HepG2 (cell line): ENCODE measurements around the gene CD69. TPM values are rescaled to one million over a fixed set of nuclear protein-coding genes. Genes with fewer than 3 reads are reported as not detected.

ENCODE experiments used
- ATAC-seq: fragments of 200-7000 bp; cut with Tn5 transposase; 3 replicates; pipeline ENCODE4 v1.9.1; 2020; ENCODE audit warnings: mild to moderate bottlenecking, moderate library complexity
- BruUV-seq: library from RNA; stranded (reverse); fragments of 400-500 nt; replicated peaks from 2 replicates; lab custom pipeline; 2021; lab: Mats Ljungman, UMichigan
- CTCF ChIA-PET: fragments of 300-600 bp; formaldehyde crosslinking; extraction: SDS; loops from one replicate; lab custom pipeline; 2021; ENCODE audit warnings: low total read pairs, inconsistent platforms, low intra/inter-chr PET ratio; lab: Yijun Ruan, JAX
- POLR2A ChIA-PET: fragments of 350-600 bp; sonication (Branson Sonifier 250); formaldehyde crosslinking; loops from one replicate; lab custom pipeline; 2020; ENCODE audit warnings: antibody characterized with exemption, inconsistent platforms; lab: Yijun Ruan, JAX
- DNase-seq: peaks from one replicate; pipeline ENCODE4 v3.0.0-alpha.2; 2015; ENCODE audit warnings: low spot score
- FAIRE-seq: peaks from 3 replicates; lab custom pipeline; 2011; peaks lifted over from hg19 to GRCh38; lab: Jason Lieb, UNC
- H2AFZ ChIP-seq: one replicate; pipeline ENCODE4 v1.6.1; 2011; ENCODE audit warnings: low read length, inconsistent platforms
- H3K27ac ChIP-seq: fragments of 300-600 bp; 3 replicates; pipeline ENCODE4 v1.8.0; 2011; ENCODE audit warnings: mixed run types, mild to moderate bottlenecking, mixed read lengths, low read length, inconsistent platforms; ENCODE audit not compliant: insufficient read depth; ENCODE audit errors: extremely low read length
- H3K27me3 ChIP-seq, 2 experiments: fragments of 200-600 bp in 1 of 2; 2 replicates in 1 of 2; 3 replicates in 1 of 2; pipeline versions ENCODE4 v1.6.0 to v1.8.0; 2011; ENCODE audit warnings: low read length in 2 of 2, mild to moderate bottlenecking in 2 of 2, moderate library complexity in 2 of 2, inconsistent platforms in 1 of 2; ENCODE audit not compliant: insufficient read depth in 2 of 2, control insufficient read depth in 1 of 2
- H3K36me3 ChIP-seq, 2 experiments: fragments of 200-600 bp in 1 of 2; replicated peaks in 1 of 2; 2 replicates in 1 of 2; 3 replicates in 1 of 2; pipeline versions ENCODE4 v1.5.1 to v1.8.0; 2011; ENCODE audit warnings: low read length in 2 of 2, inconsistent platforms in 1 of 2; ENCODE audit not compliant: insufficient read depth in 2 of 2, control insufficient read depth in 1 of 2
- H3K4me1 ChIP-seq: 2 replicates; pipeline ENCODE4 v1.5.1; 2012; ENCODE audit warnings: low read length, inconsistent platforms; ENCODE audit not compliant: insufficient read depth
- H3K4me2 ChIP-seq: 2 replicates; pipeline ENCODE4 v1.6.0; 2011; ENCODE audit warnings: low read depth, low read length, inconsistent platforms
- H3K4me3 ChIP-seq, 3 experiments: fragments of 200-600 bp in 1 of 3; sonication (generic), shearing (Covaris generic) in 1 of 3; replicated peaks in 1 of 3; 2 replicates each; pipeline ENCODE4 v1.5.1; 2011 to 2016; ENCODE audit warnings: low read length in 3 of 3, inconsistent platforms in 2 of 3, low read depth in 2 of 3, mild to moderate bottlenecking in 2 of 3, control low read depth in 1 of 3, mixed read lengths in 1 of 3; ENCODE audit not compliant: insufficient read depth in 1 of 3
- H3K79me2 ChIP-seq: one replicate; pipeline ENCODE4 v1.6.1; 2011; ENCODE audit warnings: low read length, inconsistent platforms; ENCODE audit not compliant: insufficient read depth
- H3K9ac ChIP-seq: 2 replicates; pipeline ENCODE4 v1.6.0; 2011; ENCODE audit warnings: mild to moderate bottlenecking, low read depth, low read length, inconsistent platforms; ENCODE audit not compliant: insufficient read depth
- H3K9me3 ChIP-seq: 2 replicates; pipeline ENCODE4 v1.5.1; 2012; ENCODE audit warnings: mild to moderate bottlenecking, low read length
- H4K20me1 ChIP-seq: 2 replicates; pipeline ENCODE4 v1.6.0; 2011; ENCODE audit warnings: inconsistent platforms, mild to moderate bottlenecking, low read length, moderate library complexity; ENCODE audit not compliant: insufficient read depth
- CENPX ChIP-seq: sonication (generic); formaldehyde crosslinking; IDR thresholded peaks from 2 replicates; pipeline ENCODE4 v1.9.0; 2021; ENCODE audit warnings: mild to moderate bottlenecking, missing genetic modification reagents, moderate library complexity
- DR1 ChIP-seq: sonication (generic); formaldehyde crosslinking; IDR thresholded peaks from 2 replicates; pipeline ENCODE4 v1.8.0; 2021; ENCODE audit warnings: mild to moderate bottlenecking, missing genetic modification reagents, inconsistent platforms
- GZF1 ChIP-seq: sonication (generic); formaldehyde crosslinking; IDR thresholded peaks from 2 replicates; pipeline ENCODE4 v1.5.1; 2020; ENCODE audit warnings: mild to moderate bottlenecking, missing genetic modification reagents
- HMG20B ChIP-seq: conservative IDR thresholded peaks from 2 replicates; pipeline ENCODE4 v1.6.1; 2016; ENCODE audit warnings: missing genetic modification reagents, missing compliant biosample characterization
- HOXA3 ChIP-seq: sonication (generic); formaldehyde crosslinking; IDR thresholded peaks from 2 replicates; pipeline ENCODE4 v1.5.0; 2020; ENCODE audit warnings: missing genetic modification reagents
- JARID2 ChIP-seq: sonication (generic); formaldehyde crosslinking; IDR thresholded peaks from 2 replicates; pipeline ENCODE4 v1.8.1; 2023; ENCODE audit warnings: missing genetic modification reagents, inconsistent platforms; ENCODE audit not compliant: insufficient replicate concordance
- KDM4B ChIP-seq: sonication (generic); formaldehyde crosslinking; IDR thresholded peaks from 2 replicates; pipeline ENCODE4 v1.4.0; 2020; ENCODE audit warnings: missing genetic modification reagents
- MATR3 ChIP-seq: sonication (generic); formaldehyde crosslinking; IDR thresholded peaks from 2 replicates; pipeline ENCODE4 v1.4.0; 2020; ENCODE audit warnings: missing genetic modification reagents
- MEIS2 ChIP-seq: sonication (generic); formaldehyde crosslinking; IDR thresholded peaks from 2 replicates; pipeline ENCODE4 v1.9.0; 2021; ENCODE audit warnings: mild to moderate bottlenecking, missing genetic modification reagents
- MTA3 ChIP-seq: sonication (generic); formaldehyde crosslinking; IDR thresholded peaks from 2 replicates; pipeline ENCODE4 v1.4.0; 2020; ENCODE audit warnings: missing genetic modification reagents
- NR1H2 ChIP-seq: sonication (generic); formaldehyde crosslinking; IDR thresholded peaks from 2 replicates; pipeline ENCODE4 v1.8.1; 2022; ENCODE audit warnings: low read depth, missing genetic modification reagents, borderline replicate concordance
- NRL ChIP-seq: sonication (generic); formaldehyde crosslinking; IDR thresholded peaks from 2 replicates; pipeline ENCODE4 v1.5.0; 2020; ENCODE audit warnings: missing genetic modification reagents, mild to moderate bottlenecking, moderate library complexity, borderline replicate concordance
- PAWR ChIP-seq: sonication (generic); formaldehyde crosslinking; IDR thresholded peaks from 2 replicates; pipeline ENCODE4 v1.4.0; 2020; ENCODE audit warnings: missing genetic modification reagents, mild to moderate bottlenecking, borderline replicate concordance
- PHF8 ChIP-seq: sonication (generic); formaldehyde crosslinking; IDR thresholded peaks from 2 replicates; pipeline ENCODE4 v1.5.0; 2020; ENCODE audit warnings: missing genetic modification reagents
- REXO4 ChIP-seq: sonication (generic); formaldehyde crosslinking; IDR thresholded peaks from 2 replicates; pipeline ENCODE4 v1.8.0; 2022; ENCODE audit warnings: missing genetic modification reagents, mild to moderate bottlenecking, borderline replicate concordance
- SYNCRIP ChIP-seq: fragments of 200-400 bp; formaldehyde crosslinking; IDR thresholded peaks from 2 replicates; pipeline ENCODE4 v1.6.1; 2018; ENCODE audit warnings: mild to moderate bottlenecking, low read depth, low read length; ENCODE audit not compliant: insufficient read depth
- XRCC5 ChIP-seq: fragments of 200-400 bp; formaldehyde crosslinking; optimal IDR thresholded peaks from 2 replicates; pipeline ENCODE3; 2017; ENCODE audit warnings: mild to moderate bottlenecking, low read length
- ZFP36L2 ChIP-seq: sonication (generic); formaldehyde crosslinking; IDR thresholded peaks from 2 replicates; pipeline ENCODE4 v1.4.0; 2020; ENCODE audit warnings: missing genetic modification reagents
- ZNF121 ChIP-seq: sonication (generic); formaldehyde crosslinking; IDR thresholded peaks from 2 replicates; pipeline ENCODE4 v1.5.0; 2020; ENCODE audit warnings: mild to moderate bottlenecking, missing genetic modification reagents
- ZNF143 ChIP-seq: sonication (generic); formaldehyde crosslinking; IDR thresholded peaks from 2 replicates; pipeline ENCODE4 v1.4.0; 2020; ENCODE audit warnings: missing genetic modification reagents
- ZNF160 ChIP-seq: sonication (generic); formaldehyde crosslinking; IDR thresholded peaks from 2 replicates; pipeline ENCODE4 v1.8.0; 2022; ENCODE audit warnings: mild to moderate bottlenecking, inconsistent platforms, missing genetic modification reagents
- ZNF331 ChIP-seq: sonication (generic); formaldehyde crosslinking; IDR thresholded peaks from 2 replicates; pipeline ENCODE4 v1.4.0; 2020; ENCODE audit warnings: missing genetic modification reagents
- ZNF441 ChIP-seq: sonication (generic); formaldehyde crosslinking; IDR thresholded peaks from 2 replicates; pipeline ENCODE4 v1.7.0; 2021; ENCODE audit warnings: missing genetic modification reagents, borderline replicate concordance
- ZNF674 ChIP-seq: sonication (generic); formaldehyde crosslinking; IDR thresholded peaks from 2 replicates; pipeline ENCODE4 v1.5.0; 2020; ENCODE audit warnings: low read depth, mild to moderate bottlenecking, missing genetic modification reagents
- ZNF746 ChIP-seq: sonication (generic); formaldehyde crosslinking; IDR thresholded peaks from 2 replicates; pipeline ENCODE4 v1.8.0; 2022; ENCODE audit warnings: mild to moderate bottlenecking, missing genetic modification reagents
- ZNF790 ChIP-seq: sonication (generic); formaldehyde crosslinking; IDR thresholded peaks from 2 replicates; pipeline ENCODE4 v1.8.0; 2022; ENCODE audit warnings: missing genetic modification reagents, mild to moderate bottlenecking, borderline replicate concordance
- WGBS: methylation state at CpG from one replicate; pipeline ENCODE4 v1.1.6; 2017; ENCODE audit warnings: low lambda C conversion rate; 5-methylcytosine and 5-hydroxymethylcytosine counted together
- in situ Hi-C: cut with HindIII; loops from 2 replicates; pipeline ENCODE4 v1.10.0; 2017; ENCODE audit warnings: low pct_unique_long_range_greater_than_20kb; ENCODE audit not compliant: extremely low pct_ligation_motif_present
- intact Hi-C: fragments of 100-400 bp; cut with micrococcal nuclease; formaldehyde crosslinking; loops from one replicate; pipeline ENCODE4 v1.10.0; 2022; ENCODE audit not compliant: unreplicated experiment
- polyA plus RNA-seq, 8 experiments: library from polyadenylated mRNA; depleted of rRNA in 3 of 8; stranded (reverse) in 7 of 8; unstranded in 1 of 8; fragments of >200 nt; fragmentation: Illumina TruSeq in 4 of 8; extraction: Trizol in 4 of 8; gene quantifications; 2 replicates each; pipeline versions ENCODE4 v1.2.1 to v1.2.3, GENCODE V29; 2011 to 2016; ENCODE audit warnings: low read depth in 4 of 8, missing spikeins in 1 of 8, mixed read lengths in 1 of 8; ENCODE audit not compliant: insufficient read depth in 1 of 8
- total RNA-seq, 5 experiments: library from RNA; depleted of rRNA; stranded (reverse); fragments of >200 nt; fragmentation: Illumina TruSeq; extraction: Trizol; gene quantifications; 2 replicates each; pipeline ENCODE4 v1.2.3, GENCODE V29; 2016; ENCODE audit warnings: low read depth in 1 of 5
- TF ChIP-seq, protein P1 (sequence below): sonication (generic); formaldehyde crosslinking; IDR thresholded peaks from 2 replicates; pipeline ENCODE4 v1.4.0; 2020; ENCODE audit warnings: mild to moderate bottlenecking, missing genetic modification reagents
- TF ChIP-seq, protein P2 (sequence below): sonication (generic); formaldehyde crosslinking; IDR thresholded peaks from 2 replicates; pipeline ENCODE4 v1.4.0; 2020; ENCODE audit warnings: mild to moderate bottlenecking, missing genetic modification reagents

Gene CD69
- total and polyA plus RNA-seq, 2 of the 13 experiments (the other 11 are each of a cell fraction or from before 2014, with no cell fraction given) = not detected

DNA sequence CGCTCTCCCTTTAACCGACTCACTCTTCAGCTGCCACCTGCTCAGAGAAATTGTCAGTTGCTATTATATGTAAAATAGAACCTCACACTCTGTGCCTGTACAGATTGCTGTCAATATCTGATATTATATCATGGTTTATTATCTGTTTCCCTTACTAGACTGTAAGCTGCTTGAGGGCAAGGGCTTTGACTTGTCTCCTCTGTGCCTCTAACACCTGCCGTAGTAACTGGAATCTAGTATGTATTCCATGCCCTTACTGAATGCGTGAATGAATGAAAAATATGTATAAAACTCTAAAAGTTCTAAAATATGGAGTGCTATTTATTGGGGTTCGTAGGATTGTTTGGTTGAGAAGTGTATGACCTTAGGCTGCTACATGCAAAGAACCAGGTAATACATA, 1.7 kb upstream of the CD69 start (continued):
- no peak for TF ChIP-seq ZNF331
- TF ChIP-seq SYNCRIP = no peak
- TF ChIP-seq ZNF746 (CRISPR knock-in tag) = no peak
- TF ChIP-seq MTA3 (CRISPR knock-in tag) = no peak
- no peak for TF ChIP-seq PAWR (CRISPR knock-in tag)
- no peak for TF ChIP-seq MEIS2 (CRISPR knock-in tag)
- no peak for TF ChIP-seq JARID2 (CRISPR knock-in tag)
- no peak for TF ChIP-seq NR1H2 (CRISPR knock-in tag)
- no peak for TF ChIP-seq ZNF121 (CRISPR knock-in tag)
- TF ChIP-seq ZNF674 (CRISPR knock-in tag) = no peak
- no peak for TF ChIP-seq PHF8 (CRISPR knock-in tag)

DNA sequence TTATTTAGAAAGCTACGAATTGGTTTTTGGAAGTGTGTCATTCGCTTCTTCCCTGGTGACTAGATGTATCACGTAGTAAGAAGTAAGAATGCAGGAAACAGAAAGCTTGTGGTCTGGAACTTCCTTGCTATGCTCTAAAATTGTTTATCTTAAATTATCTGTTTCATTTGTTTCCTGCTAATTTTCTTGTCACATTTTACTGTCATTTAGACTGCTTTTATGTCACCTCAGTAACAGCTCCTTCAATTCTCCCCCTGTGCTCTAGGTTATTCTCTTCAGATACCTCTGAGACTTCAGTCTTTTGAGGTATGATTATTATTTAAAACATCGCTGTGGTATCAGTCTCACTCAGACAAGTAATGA, 699 bp upstream of the CD69 start:
- intact Hi-C loops = no loop called here
- DNase-seq (no peak), ATAC-seq (no peak), FAIRE-seq (no peak)
- Histone ChIP-seq H3K36me3 (no peaks in the 10 kb centered on the region), H3K4me1 (no peaks in the 10 kb centered on the region), H3K4me3 (no peak overlapping the region), H3K79me2 (no peaks in the 10 kb centered on the region), H3K9me3 (no peaks in the 10 kb centered on the region), H3K4me2 (no peak overlapping the region), H4K20me1 (no peaks in the 10 kb centered on the region), H2AFZ (no peak overlapping the region), H3K27ac (no peak overlapping the region), H3K9ac (no peak overlapping the region), H3K27me3 (peaks cover 0 to 6% of the 10 kb centered on the region in 2 experiments; a peak in 2 of 5 replicates)
- ChIA-PET CTCF (no interaction called here), POLR2A (no interaction called here)
- TF ChIP-seq NRL (CRISPR knock-in tag) (no peak), KDM4B (CRISPR knock-in tag) (no peak), GZF1 (no peak), ZNF441 (CRISPR knock-in tag) (no peak), HMG20B (CRISPR knock-in tag) (no peak), REXO4 (CRISPR knock-in tag) (no peak), ZNF143 (CRISPR knock-in tag) (no peak), ZFP36L2 (CRISPR knock-in tag) (no peak), XRCC5 (no peak), MATR3 (no peak), ZNF160 (no peak), HOXA3 (CRISPR knock-in tag) (no peak), DR1 (CRISPR knock-in tag) (no peak), CENPX (CRISPR knock-in tag) (no peak), ZNF790 (CRISPR knock-in tag) (no peak)
- TF ChIP-seq, protein P1, sequence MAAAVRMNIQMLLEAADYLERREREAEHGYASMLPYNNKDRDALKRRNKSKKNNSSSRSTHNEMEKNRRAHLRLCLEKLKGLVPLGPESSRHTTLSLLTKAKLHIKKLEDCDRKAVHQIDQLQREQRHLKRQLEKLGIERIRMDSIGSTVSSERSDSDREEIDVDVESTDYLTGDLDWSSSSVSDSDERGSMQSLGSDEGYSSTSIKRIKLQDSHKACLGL (CRISPR knock-in tag) = no peak
- TF ChIP-seq, protein P2, sequence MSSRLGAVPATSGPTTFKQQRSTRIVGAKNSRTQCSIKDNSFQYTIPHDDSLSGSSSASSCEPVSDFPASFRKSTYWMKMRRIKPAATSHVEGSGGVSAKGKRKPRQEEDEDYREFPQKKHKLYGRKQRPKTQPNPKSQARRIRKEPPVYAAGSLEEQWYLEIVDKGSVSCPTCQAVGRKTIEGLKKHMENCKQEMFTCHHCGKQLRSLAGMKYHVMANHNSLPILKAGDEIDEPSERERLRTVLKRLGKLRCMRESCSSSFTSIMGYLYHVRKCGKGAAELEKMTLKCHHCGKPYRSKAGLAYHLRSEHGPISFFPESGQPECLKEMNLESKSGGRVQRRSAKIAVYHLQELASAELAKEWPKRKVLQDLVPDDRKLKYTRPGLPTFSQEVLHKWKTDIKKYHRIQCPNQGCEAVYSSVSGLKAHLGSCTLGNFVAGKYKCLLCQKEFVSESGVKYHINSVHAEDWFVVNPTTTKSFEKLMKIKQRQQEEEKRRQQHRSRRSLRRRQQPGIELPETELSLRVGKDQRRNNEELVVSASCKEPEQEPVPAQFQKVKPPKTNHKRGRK (CRISPR knock-in tag) = no peak
- 3% methylated on average over 4 of the region's 4 CpGs for whole genome bisulfite sequencing
- in situ Hi-C loops = no loop called here
- no TSS peak for BruUV-seq
